ENCODE results near the gene PGA5. TPM values are rescaled to one million over a fixed set of nuclear protein-coding genes. Genes with fewer than 3 reads are reported as not detected.

PGA5 gene
- total RNA-seq, 1 donor from 2014 or later, result 0.79 TPM

DNA sequence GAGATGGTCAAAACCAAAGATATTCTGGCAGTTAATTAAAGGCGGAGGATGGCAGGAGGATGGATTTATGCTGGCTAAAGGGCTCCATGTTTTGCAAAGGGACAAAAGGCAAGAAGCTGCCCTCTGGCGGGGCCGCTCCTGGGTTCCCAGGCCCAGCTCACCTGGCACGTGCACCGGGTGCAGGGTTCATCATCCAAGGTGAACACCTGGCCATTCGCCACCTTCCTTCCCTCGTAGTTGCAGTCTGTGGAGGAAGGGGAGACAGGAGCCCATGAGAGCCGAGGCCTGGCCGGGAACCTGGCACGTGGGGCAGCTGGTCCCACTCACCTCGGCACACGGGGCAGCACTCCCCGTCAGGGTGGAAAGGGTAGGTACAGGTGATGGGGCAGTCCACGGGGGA, 23.8 kb downstream of the PGA5 start:
- Histone ChIP-seq H3K9ac (ENCODE audit: low read length) (no peak overlapping the region), H2AFZ (ENCODE audit: low read depth, low read length) (no peak overlapping the region), H3K79me2 (ENCODE audit: insufficient read depth, low read length) (no peaks in the 10 kb centered on the region), H4K20me1 (ENCODE audit: insufficient read depth, low read length) (no peaks in the 10 kb centered on the region), H3K27me3 (ENCODE audit: insufficient read depth, low read length) (no peaks in the 10 kb centered on the region), H3K4me3 (ENCODE audit: insufficient read depth, low read depth, low read length) (no peak overlapping the region), H3K4me1 (ENCODE audit: insufficient read depth, low read length) (no peaks in the 10 kb centered on the region), H3K9me3 (ENCODE audit: insufficient read depth, low read depth, low read length) (no peaks in the 10 kb centered on the region), H3K36me3 (ENCODE audit: insufficient read depth, low read length) (no peaks in the 10 kb centered on the region), H3K27ac (ENCODE audit: low read depth, low read length) (no peak overlapping the region), H3K4me2 (ENCODE audit: low read length) (no peak overlapping the region)
- Mint-ChIP-seq H3K4me3 (ENCODE audit: unreplicated experiment) (no peak overlapping the region), H3K27ac (ENCODE audit: unreplicated experiment) (no peak overlapping the region), H3K4me1 (ENCODE audit: low read depth, unreplicated experiment) (peaks cover 3% of the 10 kb centered on the region), H3K9me3 (ENCODE audit: unreplicated experiment) (no peaks in the 10 kb centered on the region), H3K27me3 (ENCODE audit: low read depth, unreplicated experiment) (peaks cover 2% of the 10 kb centered on the region), H3K36me3 (ENCODE audit: low read depth, unreplicated experiment) (peaks cover 9% of the 10 kb centered on the region)
- FAIRE-seq (no peak), DNase-seq (ENCODE audit: low read depth) (no peak)
- TF ChIP-seq EZH2 (IDR thresholded peaks at IDR 0.05; ENCODE audit: insufficient read depth, low read length), result no peak
- TF ChIP-seq, protein P1, sequence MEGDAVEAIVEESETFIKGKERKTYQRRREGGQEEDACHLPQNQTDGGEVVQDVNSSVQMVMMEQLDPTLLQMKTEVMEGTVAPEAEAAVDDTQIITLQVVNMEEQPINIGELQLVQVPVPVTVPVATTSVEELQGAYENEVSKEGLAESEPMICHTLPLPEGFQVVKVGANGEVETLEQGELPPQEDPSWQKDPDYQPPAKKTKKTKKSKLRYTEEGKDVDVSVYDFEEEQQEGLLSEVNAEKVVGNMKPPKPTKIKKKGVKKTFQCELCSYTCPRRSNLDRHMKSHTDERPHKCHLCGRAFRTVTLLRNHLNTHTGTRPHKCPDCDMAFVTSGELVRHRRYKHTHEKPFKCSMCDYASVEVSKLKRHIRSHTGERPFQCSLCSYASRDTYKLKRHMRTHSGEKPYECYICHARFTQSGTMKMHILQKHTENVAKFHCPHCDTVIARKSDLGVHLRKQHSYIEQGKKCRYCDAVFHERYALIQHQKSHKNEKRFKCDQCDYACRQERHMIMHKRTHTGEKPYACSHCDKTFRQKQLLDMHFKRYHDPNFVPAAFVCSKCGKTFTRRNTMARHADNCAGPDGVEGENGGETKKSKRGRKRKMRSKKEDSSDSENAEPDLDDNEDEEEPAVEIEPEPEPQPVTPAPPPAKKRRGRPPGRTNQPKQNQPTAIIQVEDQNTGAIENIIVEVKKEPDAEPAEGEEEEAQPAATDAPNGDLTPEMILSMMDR (IDR thresholded peaks at IDR 0.05; ENCODE audit: insufficient read depth, low read depth, low read length), result no peak

DNA sequence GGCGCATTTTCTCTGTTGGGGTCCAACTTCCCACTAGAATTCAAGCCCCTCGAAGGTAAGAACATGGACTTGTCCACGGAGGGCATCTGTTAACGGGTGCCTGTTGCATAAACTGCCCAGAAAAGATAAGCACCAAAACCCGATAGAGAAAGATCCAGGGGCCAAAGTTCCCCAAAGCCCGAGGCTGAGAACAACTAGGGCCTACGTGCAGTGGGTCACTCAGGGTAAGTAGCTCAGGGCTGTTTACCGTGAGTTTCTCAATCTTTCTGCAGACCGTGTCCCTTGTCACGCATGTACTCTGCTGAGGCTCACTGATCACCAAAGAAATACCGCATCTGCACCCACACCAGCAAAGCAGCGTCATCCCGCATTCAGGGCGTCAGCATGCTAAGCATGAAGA, 24.4 kb downstream of the PGA5 start:
- H3K79me2 ChIP-seq (ENCODE audit: insufficient read depth, low read length), result no peaks in the 10 kb centered on the region
- peaks cover 2% of the 10 kb centered on the region for H3K27me3 Mint-ChIP-seq (ENCODE audit: low read depth, unreplicated experiment)
- FAIRE-seq, result no peak

DNA sequence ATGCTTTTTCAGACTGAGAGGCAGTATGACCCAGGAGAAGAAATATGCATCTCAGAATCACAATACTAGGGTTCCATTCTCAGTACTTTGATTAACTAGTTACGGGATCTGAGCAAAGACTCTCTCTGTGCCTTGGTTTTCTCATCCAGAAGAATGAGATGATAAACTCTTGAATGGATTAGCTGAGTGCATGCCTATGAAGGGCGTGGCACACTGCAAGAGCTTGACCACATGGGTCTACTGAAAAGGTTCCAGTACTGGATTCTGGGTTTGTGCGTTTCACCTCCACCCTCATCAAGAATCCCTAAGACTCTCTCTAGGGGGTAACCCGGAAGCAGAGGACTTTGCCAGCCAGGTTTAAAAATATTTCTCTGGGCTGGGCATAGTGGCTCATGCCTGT, 25.6 kb downstream of the PGA5 start:
- peak; percentile 15 for DNase-seq (ENCODE audit: low read depth)
- Histone ChIP-seq H3K4me2 (ENCODE audit: low read length) (no peak overlapping the region), H3K79me2 (ENCODE audit: insufficient read depth, low read length) (no peaks in the 10 kb centered on the region), H3K36me3 (ENCODE audit: insufficient read depth, low read length) (no peaks in the 10 kb centered on the region), H3K27ac (ENCODE audit: low read depth, low read length) (no peak overlapping the region), H3K4me1 (ENCODE audit: insufficient read depth, low read length) (no peaks in the 10 kb centered on the region), H3K9ac (ENCODE audit: low read length) (no peak overlapping the region), H3K27me3 (ENCODE audit: insufficient read depth, low read length) (no peaks in the 10 kb centered on the region), H4K20me1 (ENCODE audit: insufficient read depth, low read length) (no peaks in the 10 kb centered on the region), H3K9me3 (ENCODE audit: insufficient read depth, low read depth, low read length) (no peaks in the 10 kb centered on the region), H2AFZ (ENCODE audit: low read depth, low read length) (no peak overlapping the region), H3K4me3 (ENCODE audit: insufficient read depth, low read depth, low read length) (no peak overlapping the region)
- TF ChIP-seq EZH2 (IDR thresholded peaks at IDR 0.05; ENCODE audit: insufficient read depth, low read length), result no peak
- TF ChIP-seq, protein P1 (IDR thresholded peaks at IDR 0.05; ENCODE audit: insufficient read depth, low read depth, low read length), result no peak
- no peak overlapping the region for H3K27ac Mint-ChIP-seq (ENCODE audit: unreplicated experiment)
- peaks cover 10% of the 10 kb centered on the region for H3K36me3 Mint-ChIP-seq (ENCODE audit: low read depth, unreplicated experiment)
- no peaks in the 10 kb centered on the region for H3K9me3 Mint-ChIP-seq (ENCODE audit: unreplicated experiment)
- H3K4me1 Mint-ChIP-seq (ENCODE audit: low read depth, unreplicated experiment), result peaks cover 3% of the 10 kb centered on the region
- no peak overlapping the region for H3K4me3 Mint-ChIP-seq (ENCODE audit: unreplicated experiment)
- peaks cover 2% of the 10 kb centered on the region for H3K27me3 Mint-ChIP-seq (ENCODE audit: low read depth, unreplicated experiment)
- FAIRE-seq, result no peak

More for the DNA sequence above, 24.4 kb downstream of the PGA5 start:
- Histone ChIP-seq H3K36me3 (ENCODE audit: insufficient read depth, low read length) (no peaks in the 10 kb centered on the region), H3K27me3 (ENCODE audit: insufficient read depth, low read length) (no peaks in the 10 kb centered on the region), H3K9me3 (ENCODE audit: insufficient read depth, low read depth, low read length) (no peaks in the 10 kb centered on the region), H3K9ac (ENCODE audit: low read length) (no peak overlapping the region), H3K4me1 (ENCODE audit: insufficient read depth, low read length) (no peaks in the 10 kb centered on the region), H2AFZ (ENCODE audit: low read depth, low read length) (no peak overlapping the region), H3K4me2 (ENCODE audit: low read length) (no peak overlapping the region), H3K27ac (ENCODE audit: low read depth, low read length) (no peak overlapping the region), H4K20me1 (ENCODE audit: insufficient read depth, low read length) (no peaks in the 10 kb centered on the region), H3K4me3 (ENCODE audit: insufficient read depth, low read depth, low read length) (no peak overlapping the region)
- H3K9me3 Mint-ChIP-seq (ENCODE audit: unreplicated experiment), result no peaks in the 10 kb centered on the region
- H3K4me1 Mint-ChIP-seq (ENCODE audit: low read depth, unreplicated experiment), result peaks cover 3% of the 10 kb centered on the region
- H3K36me3 Mint-ChIP-seq (ENCODE audit: low read depth, unreplicated experiment), result peaks cover 10% of the 10 kb centered on the region
- H3K27ac Mint-ChIP-seq (ENCODE audit: unreplicated experiment), result no peak overlapping the region
- DNase-seq (ENCODE audit: low read depth), result no peak
- TF ChIP-seq, protein P1 (IDR thresholded peaks at IDR 0.05; ENCODE audit: insufficient read depth, low read depth, low read length), result no peak
- no peak for TF ChIP-seq EZH2 (IDR thresholded peaks at IDR 0.05; ENCODE audit: insufficient read depth, low read length)
- H3K4me3 Mint-ChIP-seq (ENCODE audit: unreplicated experiment), result no peak overlapping the region

Data from astrocyte (in vitro differentiated cells and primary cell).